ENCODE data around the gene UGT2B7. TPM values are rescaled to one million over a fixed set of nuclear protein-coding genes. Genes with fewer than 3 reads are reported as not detected.

UGT2B7 gene
- total and polyA plus RNA-seq, 4 donors, result 0.14 to 13.5 (median 1.3) TPM

- ATAC-seq (ENCODE audit: insufficient read depth, low FRiP score), result no peak
- WGBS, 2 donors, result 67 to 73% methylated on average over 2 of the region's 2 CpGs
- no peak overlapping the region for H3K27ac ChIP-seq (ENCODE audit: low read depth in 1 of 2, low read length in 1 of 2)
These were observed 19.6 kb downstream of the UGT2B7 start for GRCh38 chr4:69115851-69116213.

GRCh38 chr4:69116645-69117321 is 20.5 kb downstream of the UGT2B7 start:
- Histone ChIP-seq H3K4me3 (no peak overlapping the region), H3K9me3 (ENCODE audit: control insufficient read depth in 4 of 4, insufficient read depth in 3 of 4, low read length in 3 of 4) (no peaks in the 10 kb centered on the region), H3K27ac (ENCODE audit: low read depth in 1 of 2, low read length in 1 of 2) (no peak overlapping the region), H3K27me3 (ENCODE audit: control insufficient read depth in 3 of 3, insufficient read depth in 3 of 3, low read length in 2 of 3) (no peaks in the 10 kb centered on the region), H3K9ac (ENCODE audit: insufficient read depth in 1 of 2, low read length in 2 of 2) (no peak overlapping the region), H3K4me1 (ENCODE audit: control insufficient read depth in 5 of 5, insufficient read depth in 5 of 5, low read length in 5 of 5) (no peaks in the 10 kb centered on the region), H3K36me3 (ENCODE audit: control insufficient read depth in 4 of 4, insufficient read depth in 4 of 4, low read length in 4 of 4) (no peaks in the 10 kb centered on the region)
- WGBS, 2 donors, result 78 to 80% methylated on average over 10 of the region's 10 CpGs
- DNase-seq (peak in 1 of 3 donors; percentile 2), ATAC-seq (ENCODE audit: insufficient read depth, low FRiP score) (no peak)
- TF ChIP-seq CTCF (IDR thresholded peaks at IDR 0.05; ENCODE audit: control extremely low read depth, extremely low read depth), result no peak

More at GRCh38 chr4:69115851-69116213, 19.6 kb downstream of the UGT2B7 start:
- no peak for TF ChIP-seq CTCF (IDR thresholded peaks at IDR 0.05; ENCODE audit: control extremely low read depth, extremely low read depth)
- Histone ChIP-seq H3K9ac (ENCODE audit: insufficient read depth in 1 of 2, low read length in 2 of 2) (no peak overlapping the region), H3K27me3 (ENCODE audit: control insufficient read depth in 3 of 3, insufficient read depth in 3 of 3, low read length in 2 of 3) (no peaks in the 10 kb centered on the region), H3K4me1 (ENCODE audit: control insufficient read depth in 5 of 5, insufficient read depth in 5 of 5, low read length in 5 of 5) (no peaks in the 10 kb centered on the region), H3K9me3 (ENCODE audit: control insufficient read depth in 4 of 4, insufficient read depth in 3 of 4, low read length in 3 of 4) (no peaks in the 10 kb centered on the region), H3K36me3 (ENCODE audit: control insufficient read depth in 4 of 4, insufficient read depth in 4 of 4, low read length in 4 of 4) (no peaks in the 10 kb centered on the region), H3K4me3 (no peak overlapping the region)
- DNase-seq, result no peak

- Histone ChIP-seq H3K36me3 (ENCODE audit: control insufficient read depth in 4 of 4, insufficient read depth in 4 of 4, low read length in 4 of 4) (no peaks in the 10 kb centered on the region), H3K4me3 (no peak overlapping the region), H3K9me3 (ENCODE audit: control insufficient read depth in 4 of 4, insufficient read depth in 3 of 4, low read length in 3 of 4) (no peaks in the 10 kb centered on the region), H3K27ac (ENCODE audit: low read depth in 1 of 2, low read length in 1 of 2) (no peak overlapping the region), H3K27me3 (ENCODE audit: control insufficient read depth in 3 of 3, insufficient read depth in 3 of 3, low read length in 2 of 3) (no peaks in the 10 kb centered on the region), H3K4me1 (ENCODE audit: control insufficient read depth in 5 of 5, insufficient read depth in 5 of 5, low read length in 5 of 5) (no peaks in the 10 kb centered on the region), H3K9ac (ENCODE audit: insufficient read depth in 1 of 2, low read length in 2 of 2) (no peak overlapping the region)
- no peak for ATAC-seq (ENCODE audit: insufficient read depth, low FRiP score)
- WGBS, 2 donors, result 51 to 71% methylated on average over 2 of the region's 2 CpGs
- TF ChIP-seq CTCF (IDR thresholded peaks at IDR 0.05; ENCODE audit: control extremely low read depth, extremely low read depth), result no peak
- no peak for DNase-seq
These were observed 24.6 kb downstream of the UGT2B7 start for GRCh38 chr4:69120870-69121269.

- WGBS, 2 donors, result 56 to 69% methylated on average over 3 of the region's 3 CpGs
- no peaks in the 10 kb centered on the region for H3K9me3 ChIP-seq (ENCODE audit: control insufficient read depth in 4 of 4, insufficient read depth in 3 of 4, low read length in 3 of 4)
- no peak for ATAC-seq (ENCODE audit: insufficient read depth, low FRiP score)
These were observed 26.2 kb downstream of the UGT2B7 start for GRCh38 chr4:69122476-69122875.

More at GRCh38 chr4:69122476-69122875, 26.2 kb downstream of the UGT2B7 start:
- no peaks in the 10 kb centered on the region for H3K36me3 ChIP-seq (ENCODE audit: control insufficient read depth in 4 of 4, insufficient read depth in 4 of 4, low read length in 4 of 4)
- no peak for TF ChIP-seq CTCF (IDR thresholded peaks at IDR 0.05; ENCODE audit: control extremely low read depth, extremely low read depth)
- H3K27me3 ChIP-seq (ENCODE audit: control insufficient read depth in 3 of 3, insufficient read depth in 3 of 3, low read length in 2 of 3), result no peaks in the 10 kb centered on the region
- H3K27ac ChIP-seq (ENCODE audit: low read depth in 1 of 2, low read length in 1 of 2), result no peak overlapping the region
- no peak overlapping the region for H3K4me3 ChIP-seq
- no peak for DNase-seq
- no peak overlapping the region for H3K9ac ChIP-seq (ENCODE audit: insufficient read depth in 1 of 2, low read length in 2 of 2)
- no peaks in the 10 kb centered on the region for H3K4me1 ChIP-seq (ENCODE audit: control insufficient read depth in 5 of 5, insufficient read depth in 5 of 5, low read length in 5 of 5)
